ENCODE data around the gene TBC1D14.

TBC1D14 gene

DNA sequence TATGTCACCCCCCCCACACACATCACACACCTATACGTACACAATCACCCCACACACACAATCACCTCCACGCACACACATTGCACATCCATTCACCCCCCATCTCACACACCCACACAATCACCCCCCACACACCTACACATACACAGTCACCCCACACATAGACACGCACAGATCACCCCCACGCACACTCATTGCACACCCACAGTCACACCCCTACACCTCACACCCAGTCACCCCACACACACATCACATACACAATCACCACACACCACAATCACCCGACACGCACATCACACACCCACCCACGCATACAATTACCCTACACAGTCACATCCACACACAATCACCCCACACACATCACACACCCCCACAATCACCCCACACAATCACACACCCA, 117.7 kb downstream of the TBC1D14 start:
- DNase-seq = no peak

DNA sequence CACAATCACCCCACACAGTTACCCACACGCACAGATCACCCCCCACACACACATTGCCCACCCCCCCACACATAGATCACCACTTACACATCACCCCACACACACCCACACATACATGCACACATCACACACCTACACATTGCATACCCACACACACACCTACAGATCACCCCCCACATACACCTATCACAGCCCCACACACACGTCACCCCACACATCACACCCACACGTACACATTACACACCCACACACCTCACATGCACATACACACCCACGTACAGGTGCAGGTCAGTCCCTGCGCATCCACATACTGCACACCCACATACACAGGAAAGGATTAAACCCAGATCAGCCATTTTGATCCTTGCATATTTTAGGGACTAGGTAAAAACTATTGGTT, 118.3 kb downstream of the TBC1D14 start:
- DNase-seq = no peak

DNA sequence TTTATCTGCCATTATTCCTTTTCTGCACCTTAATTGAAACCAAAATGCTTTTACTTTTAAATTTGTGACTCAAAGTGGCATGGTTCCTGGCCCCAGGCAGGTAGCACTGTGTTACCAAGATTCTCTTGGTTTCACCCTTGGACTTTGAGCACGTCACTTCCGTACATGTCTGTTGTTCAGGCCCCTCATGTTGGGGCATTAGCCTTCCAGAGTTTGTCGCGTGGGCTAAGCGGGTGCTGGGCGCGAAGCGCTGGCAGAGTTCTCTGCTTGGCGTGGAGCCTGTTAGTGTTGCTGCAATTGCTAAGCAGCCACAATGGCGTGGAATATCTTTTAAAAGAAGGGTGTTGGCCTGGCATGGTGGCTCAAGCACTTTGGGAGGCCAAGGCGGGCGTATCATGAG, 119.6 kb downstream of the TBC1D14 start:
- DNase-seq = no peak

DNA sequence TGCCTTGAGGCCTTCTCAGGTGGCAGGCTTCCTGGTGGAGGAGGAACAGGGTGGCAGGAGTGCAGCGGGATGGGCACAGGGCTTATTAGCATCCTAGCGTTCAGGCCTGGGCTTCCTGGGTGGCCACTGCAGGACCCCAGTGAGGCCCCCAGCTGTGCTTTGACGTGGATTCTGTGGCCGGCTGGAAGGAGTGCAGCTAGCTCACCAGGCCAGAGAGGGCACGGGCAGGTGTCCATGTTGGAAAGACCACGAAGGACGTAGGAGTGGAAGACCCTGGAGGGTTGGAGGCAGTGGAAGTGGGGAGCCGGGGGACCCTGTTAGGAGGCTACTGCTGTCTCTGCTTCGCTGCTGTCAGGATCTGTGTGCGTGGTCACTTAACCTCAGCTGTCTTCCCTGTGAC, 120.3 kb downstream of the TBC1D14 start:
- DNase-seq = no peak

DNA sequence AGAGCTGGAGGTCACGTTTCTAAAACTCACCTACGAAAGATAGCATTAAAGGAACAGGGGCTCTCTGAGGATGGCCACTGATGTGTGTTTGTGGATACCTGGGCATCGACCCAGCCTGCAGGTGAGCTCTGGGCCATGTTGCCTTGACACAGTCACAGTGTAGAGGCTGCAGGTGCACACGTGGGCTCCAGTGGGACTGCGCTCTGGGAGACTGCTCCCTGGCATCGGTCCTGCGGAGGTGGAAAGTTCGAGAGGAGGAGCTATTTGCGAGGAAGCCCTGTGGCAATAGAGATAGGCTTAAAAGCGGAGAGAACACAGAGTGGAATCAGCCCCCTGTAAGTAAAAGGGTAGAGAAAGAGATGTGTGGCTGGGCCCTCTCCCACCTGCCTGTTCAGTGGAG, 121.2 kb downstream of the TBC1D14 start:
- no peak for DNase-seq

DNA sequence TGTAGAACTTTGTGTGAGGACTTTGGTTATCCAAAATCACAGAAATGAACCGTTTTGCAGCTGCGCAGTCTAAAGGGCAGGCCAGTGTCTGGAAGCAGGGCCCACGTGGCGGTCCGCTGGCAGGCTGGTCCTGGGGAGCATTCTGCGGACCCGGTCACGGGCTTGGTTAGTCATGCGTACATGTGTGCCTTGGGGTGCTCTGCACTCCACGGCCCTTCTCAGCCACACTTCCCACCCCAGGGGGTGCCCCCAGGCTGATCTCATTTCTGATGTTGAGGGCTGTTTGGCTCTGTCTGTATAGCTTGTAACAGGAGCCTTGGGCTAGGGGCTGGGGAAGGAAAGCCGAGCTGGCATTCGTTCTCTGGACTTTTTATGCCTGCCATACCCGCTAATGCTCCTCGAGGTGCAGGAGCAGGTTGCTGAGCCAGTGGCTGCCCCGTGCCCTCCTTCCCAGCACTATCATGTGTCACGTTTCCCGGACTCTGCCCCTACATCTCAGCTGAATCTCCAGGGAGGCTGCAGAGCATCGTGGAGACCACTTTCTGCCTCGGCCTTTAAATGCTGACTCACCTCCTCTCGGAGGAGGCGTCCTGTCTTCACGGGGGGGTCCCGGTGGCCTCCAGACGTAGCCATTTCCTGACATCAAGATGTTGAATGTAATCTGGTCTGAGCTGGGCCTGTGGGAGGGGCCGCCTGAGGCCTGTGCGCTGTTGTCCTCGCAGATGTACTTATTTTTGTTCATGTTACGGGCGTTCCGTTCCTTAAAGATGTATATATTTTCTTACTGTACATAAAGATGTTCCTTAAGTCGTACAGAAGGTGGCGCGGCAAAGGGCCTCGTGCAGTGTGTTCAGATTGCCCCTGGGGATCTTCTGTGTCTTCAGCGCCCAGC, 122.2 kb downstream of the TBC1D14 start:
- no peak for DNase-seq

DNA sequence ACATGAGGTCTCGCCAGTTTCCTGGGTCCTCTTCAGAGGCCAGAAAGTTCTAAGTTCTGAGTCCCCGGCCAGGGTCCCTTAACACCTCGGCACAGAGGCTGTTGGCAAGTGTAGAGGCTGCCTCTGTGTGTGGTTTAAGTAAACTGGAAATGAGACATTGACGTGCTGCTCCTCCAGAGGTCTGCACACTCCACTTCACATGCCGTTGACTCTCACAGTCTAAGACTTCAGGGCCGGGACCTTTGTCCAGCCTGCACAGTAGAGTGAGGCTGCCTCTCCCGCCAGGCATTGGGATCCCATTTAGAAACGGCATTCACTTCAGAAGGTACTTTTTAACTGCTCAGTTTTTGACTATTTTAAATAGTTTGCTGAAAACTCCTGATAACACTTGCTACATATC, 123.0 kb downstream of the TBC1D14 start:
- DNase-seq = no peak

DNA sequence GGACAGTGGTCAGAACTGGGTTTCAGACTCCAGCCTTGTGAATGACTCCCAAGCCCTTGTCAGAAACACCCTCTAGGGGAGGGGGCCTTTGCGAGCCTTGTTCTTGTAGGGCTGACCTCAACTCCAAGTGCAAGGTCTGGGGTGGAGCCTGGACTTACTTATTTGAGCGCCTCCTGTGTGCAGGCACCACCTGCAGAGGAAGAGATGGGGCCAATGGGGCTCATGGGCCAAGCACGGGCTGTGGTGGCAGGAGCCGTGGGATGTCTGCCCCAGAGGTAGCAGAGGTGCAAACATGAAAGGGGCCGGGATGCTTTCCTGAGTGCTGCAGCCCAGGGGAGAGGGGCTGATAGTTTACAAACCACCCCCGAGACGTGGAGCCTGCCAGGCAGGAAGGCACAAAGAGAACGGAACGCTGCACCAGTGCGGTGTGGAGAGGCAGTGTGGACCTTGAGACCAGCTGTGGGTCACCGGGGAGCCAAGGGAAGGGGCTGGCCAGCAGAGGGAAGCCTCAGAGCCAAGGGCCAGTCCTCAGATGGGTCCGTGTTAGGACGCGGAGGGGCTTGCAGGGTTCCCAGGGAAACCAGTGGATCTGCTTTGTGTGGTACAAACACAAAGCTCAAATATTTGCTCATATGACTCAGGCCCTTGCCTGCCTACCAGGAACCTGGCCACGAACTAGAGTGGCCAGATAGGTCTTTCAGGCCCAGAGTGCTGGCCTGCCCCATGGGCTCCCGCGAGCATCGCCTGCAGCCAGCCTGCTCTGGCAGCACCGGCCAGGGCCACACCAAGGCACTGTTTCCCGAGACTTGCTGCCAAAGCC, 124.8 kb downstream of the TBC1D14 start:
- DNase-seq = no peak

DNA sequence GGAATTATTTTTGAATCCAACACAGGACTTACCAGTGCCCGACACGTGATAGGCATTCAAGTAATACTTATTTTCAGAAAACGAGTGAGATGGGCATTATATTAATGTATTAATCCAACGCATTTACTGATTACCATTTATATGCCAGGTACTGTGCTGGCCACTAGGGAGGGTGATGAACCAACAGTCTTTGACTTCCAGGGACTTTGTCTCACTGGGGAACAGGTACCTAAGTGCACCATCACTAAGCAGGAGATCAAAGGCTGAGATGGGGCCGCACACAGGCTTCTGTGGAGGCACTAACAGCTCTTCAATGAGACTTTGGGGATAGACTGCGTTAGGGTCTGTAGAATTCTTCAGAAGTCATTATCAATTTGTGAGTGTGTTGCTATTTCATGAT, 127.8 kb downstream of the TBC1D14 start:
- no peak for DNase-seq

DNA sequence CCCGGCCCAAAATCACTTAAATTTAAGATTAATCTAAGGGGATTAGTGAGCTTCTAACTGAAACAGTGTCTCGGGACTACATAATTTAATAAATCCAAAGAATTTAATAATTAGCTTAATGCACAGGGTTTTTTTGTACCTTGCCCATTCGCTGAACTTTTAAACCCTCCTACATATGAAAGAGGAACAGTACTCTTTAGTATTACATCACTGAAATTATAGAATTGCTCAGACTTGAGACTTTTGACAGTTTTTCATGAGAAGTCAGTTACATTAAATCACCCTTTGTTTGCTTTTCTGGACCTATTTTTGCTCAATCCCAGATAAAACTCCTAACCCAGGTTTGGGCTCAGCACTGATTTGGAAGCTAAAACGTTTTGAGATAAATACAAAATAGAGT, 131.1 kb downstream of the TBC1D14 start:
- no peak for DNase-seq

DNA sequence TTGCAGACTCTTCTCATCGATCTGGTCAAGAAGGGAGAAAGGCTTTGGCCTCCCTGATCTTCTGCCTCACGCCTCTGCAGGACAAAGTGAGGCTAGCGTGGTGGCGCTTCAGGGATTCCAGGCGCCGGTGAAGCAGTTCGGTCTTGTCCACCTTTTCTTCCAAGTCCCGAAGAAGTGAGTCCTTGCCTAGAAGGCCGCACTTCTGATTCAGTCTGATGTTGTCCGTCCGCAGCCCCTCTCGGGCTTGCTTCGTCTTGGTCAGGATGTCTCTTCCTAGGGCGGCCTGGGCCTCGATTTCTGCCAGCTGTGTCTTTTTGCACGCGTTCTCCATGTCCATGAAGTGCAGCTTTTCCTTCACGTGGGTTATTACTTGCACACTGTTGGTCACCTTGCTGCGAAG, 131.6 kb downstream of the TBC1D14 start:
- DNase-seq = no peak

DNA sequence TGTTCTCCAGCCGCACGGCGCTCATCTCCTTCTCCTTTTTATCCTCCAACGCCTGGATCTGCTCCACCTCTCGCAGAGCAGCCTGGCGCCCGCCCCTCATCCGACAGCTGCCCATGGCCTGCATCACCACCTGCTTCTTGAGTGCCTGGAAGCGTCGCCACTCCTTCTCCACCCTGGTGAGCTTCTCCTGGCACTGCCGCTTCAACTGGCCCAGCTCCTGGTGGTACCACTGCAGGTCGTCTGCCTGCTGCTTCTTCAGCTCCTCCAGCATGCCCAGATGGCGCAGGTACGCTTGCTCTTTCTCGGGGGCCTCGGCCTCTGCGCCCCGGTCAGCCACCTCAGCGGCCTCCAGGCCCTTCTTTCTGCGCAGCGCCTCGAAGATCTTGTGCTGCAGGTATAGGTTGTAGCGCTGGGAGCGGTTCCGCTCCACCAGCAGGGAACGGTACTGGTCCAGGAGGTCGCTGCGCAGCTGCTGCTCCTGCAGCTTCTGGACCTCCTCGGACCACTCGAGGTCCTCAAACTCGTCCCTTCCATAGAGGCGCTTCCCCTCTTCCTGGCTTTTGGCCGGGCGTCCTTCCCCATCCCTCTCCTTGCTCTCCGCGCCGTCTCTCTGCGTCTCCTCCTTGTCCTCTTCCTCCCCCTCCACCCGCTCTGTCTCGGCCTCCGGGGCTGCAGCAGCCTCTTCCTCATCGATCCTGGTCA, 132.3 kb downstream of the TBC1D14 start:
- DNase-seq = no peak

DNA sequence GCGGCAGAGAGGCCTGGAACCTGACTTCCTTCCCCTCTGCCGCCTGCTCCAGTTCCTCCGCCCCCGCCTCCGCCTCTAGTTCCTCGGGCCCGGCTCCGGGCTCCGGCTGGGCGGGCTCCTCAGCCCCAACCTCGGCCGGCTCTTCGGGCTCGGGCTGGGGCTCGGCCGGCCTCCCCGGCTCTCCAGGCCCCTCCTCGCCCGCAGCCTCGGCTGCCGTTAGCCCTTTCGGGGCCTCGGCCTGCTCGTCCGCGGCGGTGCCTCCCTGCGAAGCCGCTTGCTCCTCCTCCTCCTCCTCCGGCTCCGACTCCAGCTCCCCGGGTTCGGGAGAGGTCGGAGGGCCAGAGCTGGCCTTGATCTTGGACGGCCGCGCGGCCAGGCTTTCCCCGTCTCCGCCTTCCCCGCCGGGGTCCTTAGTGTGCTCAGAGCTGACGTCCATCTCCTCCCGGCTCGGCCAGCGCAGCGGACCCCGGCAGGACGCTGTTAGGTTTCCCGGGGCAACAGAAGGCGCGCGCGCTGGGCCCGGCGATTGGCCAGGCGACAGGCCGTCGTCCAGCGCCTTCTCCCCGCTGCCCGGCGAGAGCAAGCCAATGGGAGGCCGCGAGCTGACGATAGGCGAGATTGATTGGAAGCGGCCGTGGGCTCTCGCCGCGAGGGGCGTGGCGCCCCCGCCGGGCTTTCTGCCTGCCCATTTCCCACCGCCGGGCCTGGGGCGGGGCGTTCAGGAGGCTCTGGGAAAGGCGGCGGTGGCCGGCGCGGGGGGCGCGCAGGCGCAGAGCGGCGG, 133.1 kb downstream of the TBC1D14 start:
- peak; percentile 87 for DNase-seq

DNA sequence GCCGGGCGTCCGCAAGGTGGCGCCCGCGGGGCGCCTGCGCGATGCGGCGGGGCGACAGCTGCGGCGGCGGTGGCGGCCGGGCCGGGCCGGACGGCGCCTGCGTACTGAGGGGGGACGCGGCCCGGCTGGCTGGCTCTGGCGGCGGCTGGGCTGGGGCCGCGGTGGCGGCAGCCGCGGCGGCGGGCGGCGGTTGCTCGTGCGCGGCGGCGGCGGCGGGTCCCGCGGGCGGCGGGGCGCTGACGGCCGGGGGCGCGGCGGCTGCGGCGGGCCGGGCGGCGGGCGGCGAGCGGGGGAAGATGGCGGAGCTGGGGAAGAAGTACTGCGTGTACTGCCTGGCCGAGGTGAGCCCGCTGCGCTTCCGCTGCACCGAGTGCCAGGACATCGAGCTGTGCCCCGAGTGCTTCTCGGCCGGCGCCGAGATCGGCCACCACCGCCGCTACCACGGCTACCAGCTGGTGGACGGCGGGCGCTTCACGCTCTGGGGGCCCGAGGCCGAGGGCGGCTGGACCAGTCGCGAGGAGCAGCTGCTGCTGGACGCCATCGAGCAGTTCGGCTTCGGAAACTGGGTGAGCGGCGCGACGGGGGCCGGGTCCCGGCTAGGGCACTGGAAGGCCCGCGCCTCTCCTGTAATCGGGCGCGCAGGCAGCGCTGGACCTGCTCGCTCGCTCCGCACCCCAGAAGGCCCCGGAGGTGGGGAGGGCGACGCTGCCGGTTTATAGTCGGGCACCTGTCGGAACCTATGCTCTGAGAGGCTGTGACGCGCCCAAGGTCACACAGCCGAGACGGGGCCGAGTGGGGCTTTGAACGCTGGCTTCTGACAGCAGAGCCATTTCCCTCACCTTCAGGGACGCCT, 133.9 kb downstream of the TBC1D14 start, which contains the start of gene TADA2B:
Gene TADA2B (plus strand): TSS at position 89 of the 853 bp plus-strand sequence. CDS start 208 bp downstream, at position 297.
- DNase-seq = no peak

DNA sequence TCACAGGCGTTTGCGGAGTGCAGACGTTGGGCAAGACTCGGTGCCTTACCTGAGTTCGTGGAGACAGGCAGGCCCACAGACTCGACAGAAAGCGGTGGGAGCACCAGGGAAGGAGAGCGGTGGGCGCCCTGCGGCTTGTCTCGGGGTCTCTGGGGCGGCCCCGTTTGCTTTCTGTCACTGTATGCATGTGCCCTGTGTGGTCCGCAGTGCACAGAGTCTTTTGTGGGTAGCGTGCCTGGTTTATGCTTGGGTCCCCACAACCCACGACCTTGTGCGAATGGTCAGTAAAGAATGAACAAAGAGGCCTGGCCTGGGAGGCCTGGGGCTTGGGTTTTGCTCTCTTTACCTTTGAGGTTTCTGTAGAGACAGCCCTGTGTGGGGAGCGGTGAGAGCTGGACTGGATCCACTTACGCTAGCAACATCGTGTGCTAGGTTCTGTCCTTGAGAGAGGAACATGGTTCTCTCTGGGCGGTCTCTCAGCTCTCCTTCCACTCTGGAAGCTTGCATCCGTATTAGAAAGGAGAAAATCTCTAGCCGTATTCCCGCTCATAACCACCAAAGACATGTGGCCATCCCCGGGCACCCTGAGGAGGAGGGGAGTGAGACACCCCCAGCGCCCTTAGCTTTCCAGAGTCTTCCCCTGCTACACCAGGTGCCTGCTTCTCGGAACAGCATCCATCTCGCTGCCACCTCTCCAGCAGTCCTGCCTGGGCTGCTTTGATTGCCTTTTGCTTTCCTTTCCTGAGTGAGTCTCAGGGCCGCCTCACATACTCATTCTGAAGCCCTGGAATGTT, 134.7 kb downstream of the TBC1D14 start:
- no peak for DNase-seq

DNA sequence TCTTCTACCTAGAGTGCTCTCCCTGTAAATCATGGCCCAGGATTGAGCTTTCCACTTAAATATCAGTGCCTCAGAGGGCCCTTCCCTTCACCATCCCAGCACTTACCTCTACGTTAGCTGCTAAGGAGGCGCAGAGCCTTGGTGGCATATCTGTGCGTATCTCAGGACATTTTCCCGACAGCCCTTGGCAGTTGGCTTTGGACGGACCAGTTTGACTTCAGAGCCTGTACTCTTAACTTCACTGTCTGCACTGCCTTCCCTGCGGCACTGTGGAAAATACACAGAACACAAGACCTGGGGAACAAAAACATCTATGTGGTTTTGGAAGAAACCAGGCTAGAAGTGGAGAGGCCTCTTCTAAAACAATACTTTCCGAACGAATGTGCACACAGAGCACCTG, 135.9 kb downstream of the TBC1D14 start:
- no peak for DNase-seq

DNA sequence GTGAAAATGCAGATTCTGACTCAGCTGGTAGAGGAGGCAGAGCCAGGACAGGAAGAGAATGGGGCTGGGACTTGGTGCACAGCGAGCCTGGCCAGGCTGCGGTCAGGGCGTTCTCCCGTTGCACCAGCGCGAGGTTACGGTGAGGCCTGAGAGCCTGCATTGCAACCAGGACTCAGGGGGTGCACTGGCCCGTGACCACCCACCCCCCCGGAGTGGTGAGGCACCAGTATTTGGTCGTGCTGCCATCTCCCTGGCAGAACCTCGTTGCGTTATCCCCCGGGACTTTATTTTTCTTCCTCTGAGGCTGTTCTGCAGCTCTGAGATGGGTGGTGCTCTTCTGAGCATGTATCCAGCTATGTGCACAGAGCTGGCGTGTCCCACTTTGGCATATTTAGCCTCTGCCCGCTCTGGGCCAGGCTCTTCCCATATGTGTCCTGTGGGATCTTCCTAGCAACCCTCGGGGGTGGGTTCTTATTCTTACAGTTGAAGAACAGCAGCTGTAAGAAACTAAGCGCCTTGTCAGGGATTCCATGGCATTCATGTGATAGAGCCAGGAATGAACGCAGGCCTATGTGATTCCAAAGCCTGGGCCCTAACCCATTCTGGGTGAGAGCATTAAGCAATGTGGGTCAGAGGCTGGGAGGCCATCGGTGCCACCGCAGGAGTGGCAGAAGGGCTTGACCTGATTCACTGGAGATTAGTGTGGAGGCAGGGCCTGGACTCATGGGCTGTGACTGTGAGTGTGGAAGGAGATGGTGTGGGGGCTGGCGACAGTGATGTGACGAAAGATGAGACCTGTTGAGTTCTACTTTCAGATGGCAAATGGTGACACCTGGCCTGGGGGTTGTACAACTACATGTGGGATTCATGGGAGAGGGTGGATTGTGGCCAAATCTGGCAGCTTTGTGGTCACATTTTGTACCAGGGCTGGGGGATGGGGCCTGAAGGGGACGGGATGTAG, 136.6 kb downstream of the TBC1D14 start:
- DNase-seq = no peak

DNA sequence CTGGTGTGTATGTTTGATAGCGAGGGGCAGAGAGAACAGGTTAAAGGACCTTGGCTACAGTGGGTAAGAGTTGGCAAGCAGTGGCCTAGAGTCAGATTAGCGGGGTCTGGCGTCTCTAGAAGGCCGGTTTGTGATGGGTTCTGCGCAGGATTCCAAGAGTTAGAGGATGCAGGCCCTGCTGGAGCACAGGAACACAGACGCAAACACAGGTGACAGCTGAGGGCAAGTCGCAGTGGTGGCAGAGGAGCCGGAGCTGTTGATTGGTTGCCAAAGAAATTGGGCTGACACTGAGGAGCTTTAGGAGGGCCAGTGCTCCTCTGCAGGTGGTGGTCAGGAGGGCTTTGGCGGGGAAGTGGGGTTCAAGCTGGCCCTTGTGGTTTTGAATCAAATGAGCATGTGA, 137.3 kb downstream of the TBC1D14 start:
- DNase-seq = no peak

DNA sequence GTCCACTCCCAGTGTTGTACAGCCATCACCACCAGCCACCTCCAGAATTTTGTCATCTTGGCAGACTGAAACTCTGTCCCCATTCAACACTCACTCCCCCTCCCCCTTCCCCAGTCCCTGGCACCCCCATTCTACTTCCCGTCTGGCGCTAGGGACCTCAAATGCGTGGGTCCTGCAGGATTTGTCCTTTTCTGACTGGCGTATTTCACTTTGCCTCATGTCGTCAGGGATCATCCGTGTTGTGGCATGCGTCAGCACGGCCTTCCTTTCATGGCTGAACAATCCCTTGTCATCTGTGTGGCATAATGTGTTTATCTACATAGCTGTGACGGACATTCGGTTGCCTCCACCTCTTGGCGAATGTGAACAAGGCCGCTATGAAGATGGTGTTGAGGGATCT, 139.0 kb downstream of the TBC1D14 start:
- DNase-seq = no peak

DNA sequence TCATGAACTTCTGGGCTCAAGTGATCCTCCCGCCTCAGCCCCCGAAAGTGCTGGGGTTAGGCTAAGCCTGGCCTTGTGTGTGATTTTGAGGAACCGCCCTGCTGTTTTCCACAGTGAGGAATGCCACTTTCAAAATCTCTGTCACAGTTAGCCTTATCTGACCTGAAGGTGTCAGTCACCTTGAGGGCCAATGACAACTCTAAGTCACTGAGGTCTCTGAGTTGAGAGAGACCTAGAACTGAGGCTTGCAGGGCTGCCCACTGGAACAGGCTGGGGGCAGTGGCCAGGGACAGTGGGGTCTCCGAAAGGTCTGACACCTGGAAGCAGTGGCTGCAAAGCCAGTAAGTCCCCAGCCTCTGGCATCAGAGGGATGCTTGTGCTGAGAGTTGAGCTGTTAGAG, 139.7 kb downstream of the TBC1D14 start:
- DNase-seq = no peak
